ENCODE results near the gene ZFP90.
"Not testable (repeated sequence)": the region's sequence is repeated elsewhere in the genome, so short reads cannot be mapped to it uniquely, and the experiment has no call there.

ZFP90 gene

DNA sequence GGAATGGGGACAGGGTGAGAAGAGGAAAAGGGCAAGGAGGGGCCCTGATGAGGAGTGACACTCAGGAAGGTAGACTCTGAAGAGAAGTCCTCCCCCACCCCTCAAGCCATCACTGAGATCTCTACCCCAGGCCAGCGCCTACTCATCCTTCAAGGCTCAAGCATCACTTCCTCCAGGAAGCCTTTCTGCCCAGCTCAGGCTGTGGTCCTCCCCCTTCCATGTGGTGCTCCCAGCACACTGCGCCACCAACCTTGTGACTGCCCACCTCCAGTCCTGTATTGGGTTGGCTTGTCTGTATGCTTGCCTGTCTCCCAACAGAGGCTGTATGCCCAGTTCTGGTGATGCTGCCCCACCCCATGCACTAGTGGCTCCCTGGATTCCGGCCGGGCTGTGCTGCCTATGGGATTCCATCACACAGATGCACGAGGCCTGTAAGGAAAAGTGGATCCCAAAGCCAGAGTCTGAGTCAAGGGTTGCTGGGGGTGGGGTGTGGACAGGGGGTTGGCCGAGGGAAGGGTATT, 19.8 kb upstream of the ZFP90 start:
- DNase-seq (ENCODE audit: low read depth) = no peak

DNA sequence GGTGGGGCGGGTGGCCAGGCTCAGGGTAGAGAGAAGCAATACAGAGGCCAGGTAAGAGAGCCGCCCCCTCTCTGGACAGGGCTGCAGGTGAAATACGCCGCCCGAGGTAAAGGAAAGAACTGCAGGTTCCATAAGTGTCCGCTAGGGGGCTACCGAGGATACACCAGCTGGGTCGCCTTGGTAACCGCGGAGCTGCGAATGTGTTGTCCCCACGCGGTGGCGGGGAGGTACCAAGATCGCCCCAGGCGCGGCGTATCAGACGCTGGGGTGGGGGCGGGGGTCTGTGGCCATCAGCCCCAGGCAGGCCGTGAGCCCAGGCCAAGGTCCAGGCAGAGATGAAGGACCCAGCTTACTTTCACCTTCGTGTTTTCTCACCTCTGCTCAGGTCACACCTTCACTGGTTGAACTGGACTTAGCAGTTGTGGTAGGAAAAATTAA, 18.4 kb upstream of the ZFP90 start:
- DNase-seq (ENCODE audit: low read depth) = no peak

DNA sequence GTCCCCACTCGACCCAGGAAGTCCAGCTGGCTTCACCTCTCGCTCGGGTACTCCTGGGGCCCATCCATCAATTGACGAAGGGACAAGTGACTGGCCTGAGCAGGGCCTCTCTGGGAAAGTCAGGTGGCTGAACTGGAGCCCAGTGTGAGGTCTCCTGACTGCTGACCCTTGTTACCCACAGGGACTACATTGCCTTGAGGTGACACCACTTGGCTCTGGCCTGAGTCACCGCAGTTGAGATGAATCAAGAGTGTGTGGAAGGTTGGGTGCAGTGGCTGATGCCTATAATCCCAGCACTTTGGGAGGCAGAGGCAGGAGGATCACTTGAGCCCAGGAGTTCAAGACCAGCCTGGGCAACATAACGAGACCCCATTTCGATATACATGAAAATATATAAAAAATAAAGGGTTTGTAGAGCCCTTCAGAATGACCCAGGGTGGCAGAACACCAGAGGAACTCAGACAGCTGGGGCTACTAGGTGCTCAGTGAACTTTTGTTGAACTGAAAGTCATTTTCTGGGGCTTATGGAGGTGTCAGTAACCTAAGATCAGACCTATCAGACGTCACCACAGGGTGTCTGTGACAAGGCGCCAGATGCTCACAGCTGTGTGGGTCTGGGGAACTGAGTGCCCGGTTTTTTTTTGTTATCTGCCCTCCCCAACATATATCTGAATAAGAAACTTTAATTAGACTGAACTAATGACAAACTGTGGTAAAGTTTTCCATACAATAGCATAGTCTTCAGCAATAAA, 14.8 kb upstream of the ZFP90 start:
- no peak for DNase-seq (ENCODE audit: low read depth)

DNA sequence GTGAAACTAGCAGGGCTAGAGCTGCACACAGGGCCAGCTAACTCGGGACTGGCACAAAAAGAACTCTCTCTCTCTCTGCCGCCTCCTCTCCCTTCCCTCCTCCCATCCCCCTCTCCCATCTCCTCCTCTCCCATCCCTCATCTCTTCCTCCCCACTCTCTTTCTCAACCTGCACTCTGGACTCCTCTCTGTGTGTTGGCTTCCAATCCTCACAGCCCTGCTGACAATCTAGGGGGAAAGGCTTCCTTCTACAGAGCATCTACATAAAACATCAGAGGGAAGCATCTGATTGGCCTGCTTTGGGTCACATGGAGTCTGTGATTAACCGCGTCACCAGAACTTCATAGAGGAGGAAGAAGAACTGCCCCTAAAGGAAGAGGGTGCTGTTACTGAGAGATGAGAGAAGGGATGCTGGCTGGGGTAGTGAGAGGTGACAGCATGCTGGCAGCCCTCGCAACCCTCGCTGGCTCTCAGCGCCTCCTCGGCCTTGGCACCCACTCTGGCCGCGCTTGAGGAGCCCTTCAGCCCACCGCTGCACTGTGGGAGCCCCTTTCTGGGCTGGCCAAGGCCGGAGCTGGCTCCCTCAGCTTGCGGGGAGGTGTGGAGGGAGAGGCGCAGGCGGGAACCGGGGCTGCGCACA, 12.8 kb upstream of the ZFP90 start:
- DNase-seq (ENCODE audit: low read depth) = no peak

DNA sequence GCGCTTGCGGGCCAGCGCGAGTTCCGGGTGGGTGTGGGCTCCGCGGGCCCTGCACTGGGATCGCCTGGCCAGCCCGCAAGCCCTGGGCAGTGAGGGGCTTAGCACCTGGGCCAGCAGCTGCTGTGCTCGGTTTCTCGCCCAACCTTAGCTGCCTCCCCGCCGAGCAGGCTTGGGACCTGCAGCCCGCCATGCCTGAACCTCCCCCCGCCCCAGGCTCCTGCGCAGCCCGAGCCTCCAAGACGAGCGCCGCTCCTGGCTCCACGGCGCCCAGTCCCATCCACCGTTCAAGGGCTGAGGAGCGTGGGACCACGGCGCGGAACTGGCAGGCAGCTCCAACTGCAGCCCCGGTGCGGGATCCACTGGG, 12.3 kb upstream of the ZFP90 start:
- no peak for DNase-seq (ENCODE audit: low read depth)

DNA sequence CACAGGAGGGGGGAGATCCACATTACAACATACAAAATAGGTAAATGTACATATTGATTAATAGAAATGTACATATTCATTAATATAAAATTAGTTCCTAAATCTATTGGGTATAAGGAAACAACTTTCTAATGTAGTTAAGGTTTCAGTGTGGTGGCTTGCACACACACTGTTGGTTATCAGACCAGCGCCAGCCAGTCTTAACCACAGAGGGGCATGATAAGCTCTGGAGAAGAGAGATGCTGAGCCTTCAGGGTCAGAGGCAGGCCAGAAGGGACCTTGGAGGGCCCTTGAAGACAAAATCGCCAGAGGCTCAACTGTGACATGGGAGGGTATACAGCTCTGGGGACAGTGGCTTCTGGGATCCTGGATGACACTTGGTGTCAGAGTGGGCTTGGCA, 10.9 kb upstream of the ZFP90 start:
- no peak for DNase-seq (ENCODE audit: low read depth)

DNA sequence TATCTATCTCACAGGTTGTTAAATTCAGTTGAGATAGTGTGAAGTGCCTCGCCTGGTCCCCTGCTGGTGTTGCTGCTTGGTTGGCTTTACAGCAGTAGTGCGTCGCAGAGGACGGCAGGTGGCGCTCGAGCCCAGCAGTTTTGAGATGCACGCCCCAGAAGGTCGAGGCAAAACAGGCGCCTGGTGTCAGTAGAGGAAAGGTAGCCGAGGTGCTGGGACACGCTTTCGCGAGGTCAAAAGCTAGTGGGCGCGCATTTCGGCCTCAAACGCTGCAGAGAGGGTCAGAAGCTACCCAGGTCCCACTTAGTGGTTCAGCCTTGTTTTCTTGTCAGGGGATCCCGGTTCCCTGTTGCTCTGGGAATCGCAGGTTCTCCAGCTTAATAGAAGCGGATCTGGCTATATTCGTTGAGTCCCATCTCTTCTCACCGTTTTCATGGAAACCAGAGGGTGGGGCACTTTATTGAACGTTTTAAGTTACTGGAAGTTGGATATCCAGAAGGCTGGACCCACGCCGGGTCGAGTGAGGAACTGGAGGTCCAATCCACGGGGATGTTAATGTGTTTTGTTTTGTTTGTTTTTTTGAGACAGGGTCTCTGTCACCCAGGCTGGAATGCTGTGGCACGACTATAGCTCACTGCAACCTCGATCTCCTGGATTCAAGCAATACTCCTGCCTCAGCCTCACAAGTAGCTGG, 10.3 kb upstream of the ZFP90 start:
- no peak for DNase-seq (ENCODE audit: low read depth)

DNA sequence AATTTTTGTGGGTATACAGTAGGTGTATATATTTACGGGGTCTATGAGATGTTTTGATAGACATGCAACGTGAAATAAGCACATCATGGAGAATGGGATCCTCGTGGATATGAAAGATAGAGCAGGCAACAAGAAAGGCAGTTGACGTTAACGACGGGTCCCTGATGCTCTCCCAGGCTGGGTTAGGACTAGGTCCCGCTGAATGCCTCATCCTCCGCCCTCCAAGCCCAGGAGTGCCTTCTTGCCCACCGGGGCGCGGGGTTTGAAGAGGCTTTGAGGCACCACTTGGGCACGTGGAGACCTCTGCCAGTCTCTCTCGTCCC, 9.5 kb upstream of the ZFP90 start:
- DNase-seq (ENCODE audit: low read depth) = no peak

DNA sequence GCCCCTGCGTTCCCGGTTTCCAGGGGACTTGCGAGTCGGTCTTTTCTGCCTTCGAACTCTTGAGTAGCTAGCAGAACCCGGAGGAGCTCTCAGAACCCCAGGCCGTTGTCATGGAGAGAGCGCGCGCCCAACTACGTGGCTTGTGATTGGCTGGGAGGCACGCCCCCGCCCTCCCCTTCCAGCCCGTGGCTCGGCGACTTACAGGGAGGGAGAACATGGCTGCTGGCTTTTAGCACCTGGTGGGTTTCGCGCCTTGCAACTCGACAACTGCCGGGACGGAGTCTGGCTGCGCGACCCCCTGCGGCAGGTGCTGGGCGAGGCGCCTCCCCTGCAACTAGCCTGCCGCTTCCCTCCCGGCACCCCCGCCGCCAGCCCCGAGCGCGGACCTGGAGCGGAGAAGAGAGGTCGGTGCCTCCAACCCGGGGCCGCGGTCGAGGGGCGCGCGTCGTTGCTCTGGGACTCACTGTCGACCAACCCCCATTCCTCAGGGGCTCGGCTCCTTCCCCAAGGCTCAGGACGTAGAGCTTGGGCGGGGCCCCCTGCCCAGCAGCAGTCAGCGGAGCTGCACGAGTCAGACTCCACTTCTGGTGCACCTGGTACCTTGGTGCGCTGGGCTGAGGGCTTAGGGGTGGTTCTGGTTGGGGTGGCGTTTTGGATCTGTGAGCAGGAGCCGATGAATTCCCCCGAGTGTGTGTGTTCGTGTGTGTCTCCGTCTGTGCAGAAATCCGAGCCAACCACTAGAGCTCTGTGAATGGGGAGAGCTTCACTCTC, 9.0 kb upstream of the ZFP90 start:
- DNase-seq (ENCODE audit: low read depth) = no peak

DNA sequence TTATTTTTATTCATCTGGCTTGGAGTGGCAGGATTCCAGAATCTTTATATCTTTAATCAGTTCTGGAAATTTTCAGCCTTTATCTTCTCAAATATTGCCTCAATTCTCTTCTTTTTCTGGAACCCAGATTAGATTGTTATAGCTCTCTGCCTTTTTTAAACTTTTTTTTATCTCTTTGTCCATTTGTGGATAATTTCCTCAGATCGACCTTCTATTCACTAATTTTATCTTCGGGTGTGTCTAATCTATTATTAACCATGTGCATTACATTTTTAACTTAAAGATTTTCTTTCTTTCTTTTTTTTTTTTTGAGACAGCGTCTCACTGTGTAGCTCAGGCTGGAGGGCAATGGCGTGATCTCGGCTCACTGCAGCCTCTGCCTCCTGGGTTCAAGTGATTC, 5.2 kb upstream of the ZFP90 start:
- DNase-seq (ENCODE audit: low read depth) = no peak

DNA sequence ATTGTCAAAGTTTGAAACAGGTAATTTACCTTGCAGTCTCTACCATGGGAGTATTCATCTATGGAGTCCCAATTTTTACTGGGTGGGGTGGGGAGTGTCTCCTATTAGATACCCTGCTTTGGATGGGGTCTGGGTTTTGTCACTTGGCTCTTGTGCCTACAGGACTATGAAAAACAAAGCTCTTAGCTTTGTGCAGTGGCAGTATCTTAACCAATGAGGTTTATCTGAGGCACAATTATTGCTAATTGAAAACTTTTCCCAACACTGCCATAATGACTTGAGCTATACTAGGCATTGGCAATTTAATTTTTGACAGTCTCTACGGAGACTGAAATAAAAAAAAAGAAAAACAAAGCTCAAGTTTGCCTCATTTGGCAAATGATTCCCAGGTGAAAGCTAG, 3.8 kb upstream of the ZFP90 start:
- DNase-seq (ENCODE audit: low read depth) = no peak

DNA sequence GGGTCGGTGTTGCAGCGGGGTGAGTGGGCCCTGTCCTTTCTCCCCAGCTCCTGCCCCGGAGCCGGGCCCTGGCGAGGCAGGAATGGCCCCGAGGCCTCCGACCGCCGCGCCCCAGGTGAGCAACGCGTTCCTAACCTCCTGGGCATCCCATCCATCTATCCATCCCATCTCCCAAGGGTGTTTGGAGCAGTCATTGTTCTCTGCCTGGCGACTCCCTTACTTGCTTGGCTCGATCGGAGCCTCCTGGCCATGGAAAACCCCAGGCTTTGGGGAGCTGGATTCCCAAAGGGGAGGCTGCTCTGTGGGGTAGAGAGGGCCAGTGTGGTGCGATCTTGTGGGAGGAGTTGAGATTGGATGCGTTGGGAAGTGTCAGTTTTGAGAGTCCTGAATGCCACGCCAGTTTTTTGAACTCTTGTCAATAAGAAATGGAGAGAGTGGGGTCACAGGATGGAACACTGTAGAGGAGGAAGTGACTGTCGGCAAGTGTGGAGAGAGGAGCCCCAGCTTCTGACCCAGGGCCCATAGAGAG, 684 bp downstream of the ZFP90 start:
- DNase-seq (ENCODE audit: low read depth) = no peak

DNA sequence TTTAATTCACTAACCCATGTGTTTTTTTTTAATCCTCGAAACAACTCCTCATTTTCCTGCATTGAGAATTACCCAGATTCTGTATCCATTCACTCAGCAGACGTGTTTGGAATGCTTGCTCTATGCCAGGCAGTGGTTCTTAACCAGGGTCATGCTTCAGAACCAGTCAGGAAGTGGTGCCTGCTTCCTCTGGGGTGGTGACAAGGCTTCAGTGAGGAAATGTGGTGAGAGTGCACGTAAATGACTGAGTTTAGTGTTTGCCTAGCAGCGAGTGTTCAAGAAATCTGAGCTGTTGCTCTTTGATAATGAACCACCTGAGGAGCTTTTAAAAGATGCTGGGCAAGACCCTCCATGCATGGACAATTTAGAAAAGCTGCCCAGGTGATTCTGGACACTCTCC, 9.9 kb downstream of the ZFP90 start:
- no peak for DNase-seq (ENCODE audit: low read depth)

DNA sequence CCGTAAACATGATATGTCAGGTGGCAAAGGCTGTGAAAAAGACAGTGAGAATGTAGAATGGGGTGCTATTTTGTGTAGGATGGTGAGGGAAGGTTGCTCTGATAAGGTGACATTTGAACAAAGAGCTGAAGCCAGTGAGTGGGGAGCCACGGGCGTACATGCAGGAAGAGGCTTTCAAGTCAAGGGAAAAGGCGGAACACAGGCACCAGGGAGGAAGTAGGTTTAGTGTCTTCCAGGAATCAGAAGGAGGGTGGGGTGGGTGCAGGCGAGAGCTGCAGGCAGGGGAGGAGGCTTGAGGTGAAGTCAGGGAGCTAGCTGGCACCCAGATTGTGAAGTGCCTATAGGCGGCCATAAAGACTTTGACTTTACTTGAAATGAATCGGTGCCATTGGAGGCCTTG, 14.1 kb downstream of the ZFP90 start:
- no peak for DNase-seq (ENCODE audit: low read depth)

DNA sequence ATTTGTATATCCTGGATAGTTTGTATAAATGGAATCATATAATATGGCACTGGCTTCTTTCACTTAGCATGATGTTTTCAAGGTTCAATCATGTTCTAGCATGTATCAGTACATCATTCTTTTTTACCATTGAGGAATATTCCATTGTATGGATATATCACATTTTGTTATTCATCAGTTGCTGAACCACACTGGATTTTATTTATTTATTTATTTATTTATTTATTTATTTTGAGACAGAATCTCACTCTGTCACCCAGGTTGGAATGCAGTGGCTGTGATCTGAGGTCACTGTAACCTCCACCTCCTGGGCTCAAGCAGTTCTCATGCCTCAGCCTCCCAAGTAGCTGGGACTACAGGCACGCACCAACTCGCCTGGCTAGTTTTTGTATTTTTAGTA, 21.2 kb downstream of the ZFP90 start:
- not testable (repeated sequence) for DNase-seq (ENCODE audit: low read depth)

DNA sequence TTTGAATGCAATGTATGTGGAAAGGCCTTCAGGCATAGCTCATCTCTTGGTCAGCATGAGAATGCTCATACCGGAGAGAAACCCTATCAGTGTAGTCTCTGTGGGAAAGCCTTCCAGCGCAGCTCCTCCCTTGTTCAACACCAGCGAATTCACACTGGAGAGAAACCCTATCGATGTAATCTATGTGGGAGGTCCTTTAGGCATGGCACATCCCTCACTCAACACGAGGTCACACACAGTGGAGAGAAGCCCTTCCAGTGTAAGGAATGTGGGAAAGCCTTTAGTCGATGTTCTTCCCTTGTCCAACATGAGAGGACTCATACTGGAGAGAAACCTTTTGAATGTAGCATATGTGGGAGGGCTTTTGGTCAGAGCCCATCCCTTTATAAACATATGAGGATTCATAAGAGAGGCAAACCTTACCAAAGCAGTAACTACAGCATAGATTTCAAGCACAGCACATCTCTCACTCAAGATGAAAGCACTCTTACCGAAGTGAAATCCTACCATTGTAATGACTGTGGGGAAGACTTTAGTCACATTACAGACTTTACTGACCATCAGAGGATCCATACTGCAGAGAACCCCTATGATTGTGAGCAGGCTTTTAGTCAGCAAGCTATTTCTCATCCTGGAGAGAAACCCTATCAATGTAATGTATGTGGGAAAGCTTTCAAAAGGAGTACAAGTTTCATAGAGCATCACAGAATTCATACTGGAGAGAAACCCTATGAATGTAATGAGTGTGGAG, 24.7 kb downstream of the ZFP90 start:
- no peak for DNase-seq (ENCODE audit: low read depth)

DNA sequence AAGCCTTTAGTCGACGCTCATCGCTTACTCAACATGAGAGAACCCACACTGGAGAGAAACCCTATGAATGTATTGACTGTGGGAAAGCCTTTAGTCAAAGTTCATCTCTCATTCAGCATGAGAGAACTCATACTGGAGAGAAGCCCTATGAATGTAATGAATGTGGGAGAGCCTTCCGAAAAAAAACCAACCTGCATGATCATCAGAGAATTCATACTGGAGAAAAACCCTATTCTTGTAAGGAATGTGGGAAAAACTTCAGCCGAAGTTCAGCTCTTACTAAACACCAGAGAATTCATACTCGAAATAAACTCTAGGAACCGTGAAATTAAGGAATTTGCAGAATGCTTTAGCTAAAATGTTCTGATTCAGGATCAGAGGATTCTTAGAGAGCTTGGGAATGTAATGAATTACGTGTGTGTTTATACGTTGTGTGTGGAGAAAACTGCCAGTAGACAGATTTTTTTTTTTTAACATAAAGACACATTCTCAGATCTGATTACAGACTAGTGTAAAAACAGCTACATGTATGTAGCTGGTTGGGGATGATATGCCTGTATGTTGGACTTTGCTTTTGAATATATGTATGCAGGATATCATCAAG, 25.4 kb downstream of the ZFP90 start:
- no peak for DNase-seq (ENCODE audit: low read depth)

DNA sequence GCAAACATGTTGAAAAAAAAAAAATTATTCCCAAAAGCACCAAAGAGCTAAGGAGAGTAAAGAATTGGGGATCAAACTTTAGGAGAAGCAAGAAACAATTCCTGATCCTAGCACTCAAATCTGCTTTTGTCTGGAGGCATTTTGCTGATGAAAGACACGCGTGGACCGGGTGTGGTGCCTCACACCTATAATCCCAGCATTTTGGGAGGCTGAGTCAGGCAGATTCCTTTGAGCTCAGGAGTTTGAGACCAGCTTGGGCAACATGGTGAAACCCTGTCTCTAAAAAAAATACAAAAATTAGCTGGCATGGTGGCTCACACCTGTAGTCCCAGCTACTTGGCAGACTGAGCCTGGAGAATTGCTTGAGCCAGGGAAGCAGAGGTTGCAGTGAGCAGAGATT, 35.4 kb downstream of the ZFP90 start:
- no peak for DNase-seq (ENCODE audit: low read depth)

DNA sequence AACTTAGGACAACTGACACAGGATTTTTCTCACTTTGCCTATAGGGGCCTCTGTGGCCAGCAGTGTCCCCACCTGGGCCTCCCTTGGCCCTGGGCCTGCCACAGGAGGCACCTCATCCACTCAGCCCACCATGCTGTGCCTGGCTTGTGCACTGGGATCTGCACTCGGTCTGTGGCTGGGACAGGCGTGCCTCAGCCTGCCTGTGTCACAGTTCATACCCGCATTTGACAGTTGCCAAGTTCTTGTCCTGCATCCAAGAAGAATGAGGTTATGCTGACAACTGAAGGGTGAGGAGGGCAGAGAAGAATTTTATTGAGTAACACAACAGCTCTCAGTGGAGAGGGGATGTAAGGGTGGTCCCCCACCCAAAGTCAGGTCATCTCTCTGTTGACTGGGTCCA, 36.0 kb downstream of the ZFP90 start:
- DNase-seq (ENCODE audit: low read depth) = no peak

DNA sequence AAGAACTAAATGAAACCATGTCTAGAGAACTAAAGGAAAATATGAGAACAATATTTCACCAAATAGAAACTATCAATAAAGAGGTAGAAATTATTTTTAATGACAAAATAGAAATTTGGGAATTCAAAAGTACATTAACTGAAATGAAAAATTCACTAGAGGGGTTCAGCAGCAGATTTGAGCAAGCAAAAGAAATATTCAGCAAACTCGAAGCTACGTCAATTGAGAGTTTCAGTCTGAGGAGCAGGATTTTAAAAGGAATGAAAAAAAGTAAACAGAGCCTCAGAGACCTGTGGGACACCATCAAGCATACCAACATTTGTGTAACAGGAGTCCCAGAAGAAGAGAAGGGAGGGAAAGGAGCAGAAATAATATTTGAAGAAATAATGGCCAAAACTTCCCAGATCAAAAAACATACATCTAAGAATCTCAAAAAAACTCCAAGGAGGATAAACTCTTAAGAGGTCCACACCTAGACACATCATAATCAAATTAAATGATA, 38.3 kb downstream of the ZFP90 start:
- no peak for DNase-seq (ENCODE audit: low read depth)

Measured in non-pigmented ciliary epithelial cell (primary cell).